GM12878 (cell line): ENCODE measurements around the gene DLGAP5. TPM values are rescaled to one million over a fixed set of nuclear protein-coding genes. Genes with fewer than 3 reads are reported as not detected.

Source experiments
- ATAC-seq: fragments of 200-7000 bp; cut with Tn5 transposase; 3 replicates; pipeline ENCODE4 v1.9.1; 2020; ENCODE audit warnings: mild to moderate bottlenecking, moderate library complexity
- BruUV-seq: library from RNA; stranded (reverse); fragments of 400-500 nt; replicated peaks from 2 replicates; lab custom pipeline; 2021; lab: Mats Ljungman, UMichigan
- CTCF ChIA-PET: fragments of 300-600 bp; sonication (Branson Sonifier 250); formaldehyde crosslinking; extraction: SDS; loops from one replicate; lab custom pipeline; 2021; ENCODE audit warnings: inconsistent platforms; lab: Yijun Ruan, JAX
- POLR2A ChIA-PET: fragments of 350-600 bp; formaldehyde crosslinking; extraction: SDS; loops from one replicate; lab custom pipeline; 2021; ENCODE audit warnings: inconsistent platforms; lab: Charles Lee
- RAD21 ChIA-PET: fragments of 300-600 bp; sonication (Branson Sonifier 250); formaldehyde crosslinking; loops from one replicate; lab custom pipeline; 2023; ENCODE audit warnings: antibody characterized with exemption; ENCODE audit not compliant: unreplicated experiment; lab: Charles Lee
- SMC1A ChIA-PET: fragments of 300-600 bp; sonication (Branson Sonifier 250); formaldehyde crosslinking; loops from one replicate; lab custom pipeline; 2023; ENCODE audit not compliant: unreplicated experiment, uncharacterized antibody; lab: Charles Lee
- DNase-seq: peaks from one replicate; pipeline ENCODE4 v3.0.0-alpha.2; 2011; ENCODE audit warnings: low read depth, low spot score
- FAIRE-seq: peaks from 3 replicates; lab custom pipeline; 2011; peaks lifted over from hg19 to GRCh38; lab: Jason Lieb, UNC
- H2AFZ ChIP-seq: 2 replicates; pipeline ENCODE4 v1.6.0; 2011; ENCODE audit warnings: low read depth, low read length, control low read depth; ENCODE audit not compliant: control insufficient read depth
- H3K27ac ChIP-seq: 2 replicates; pipeline ENCODE4 v1.5.1; 2011; ENCODE audit warnings: control low read depth; ENCODE audit not compliant: control insufficient read depth, insufficient read depth
- H3K27me3 ChIP-seq, 2 experiments: replicated peaks in 1 of 2; 2 replicates each; pipeline versions ENCODE4 v1.6.0 to v1.6.1; 2011; ENCODE audit warnings: low read length in 1 of 2; ENCODE audit not compliant: control insufficient read depth in 2 of 2, insufficient read depth in 2 of 2
- H3K36me3 ChIP-seq, 2 experiments: 2 replicates each; pipeline ENCODE4 v1.5.1; 2011; ENCODE audit warnings: low read length in 1 of 2; ENCODE audit not compliant: control insufficient read depth in 2 of 2, insufficient read depth in 2 of 2
- H3K4me1 ChIP-seq: 2 replicates; pipeline ENCODE4 v1.6.1; 2011; ENCODE audit warnings: mild to moderate bottlenecking, low read length, moderate library complexity, mixed read lengths; ENCODE audit not compliant: control insufficient read depth, insufficient read depth
- H3K4me2 ChIP-seq: 2 replicates; pipeline ENCODE4 v1.6.0; 2011; ENCODE audit warnings: control low read depth; ENCODE audit not compliant: control insufficient read depth, insufficient read depth
- H3K4me3 ChIP-seq: fragments of 200-600 bp; sonication (generic); 2 replicates; pipeline ENCODE4 v1.5.1; 2016
- H3K79me2 ChIP-seq: 2 replicates; pipeline ENCODE4 v1.6.0; 2011; ENCODE audit warnings: low read length; ENCODE audit not compliant: control insufficient read depth, insufficient read depth
- H3K9ac ChIP-seq: 2 replicates; pipeline ENCODE4 v1.8.0; 2011; ENCODE audit warnings: low read length, control low read depth, mixed read lengths; ENCODE audit not compliant: control insufficient read depth, insufficient read depth
- H3K9me3 ChIP-seq: replicated peaks from 3 replicates; pipeline ENCODE4 v1.5.1; 2011; ENCODE audit warnings: mild to moderate bottlenecking, low read length; ENCODE audit not compliant: control insufficient read depth, insufficient read depth
- H4K20me1 ChIP-seq: 2 replicates; pipeline ENCODE4 v1.6.0; 2011; ENCODE audit not compliant: control insufficient read depth, insufficient read depth
- MXI1 ChIP-seq: fragments of 150-350 bp; IDR thresholded peaks from 2 replicates; pipeline ENCODE4 v1.6.1; 2011; ENCODE audit warnings: low read depth, mild to moderate bottlenecking, inconsistent platforms, low read length, improper control_type of control experiment
- MYC ChIP-seq: IDR thresholded peaks from 2 replicates; pipeline ENCODE4 v1.6.1; 2011; ENCODE audit warnings: mild to moderate bottlenecking, low read length, moderate library complexity, inconsistent platforms; ENCODE audit not compliant: insufficient read depth, insufficient replicate concordance, insufficient read length, severe bottlenecking
- NFYB ChIP-seq: IDR thresholded peaks from 2 replicates; pipeline ENCODE4 v1.6.1; 2011; ENCODE audit warnings: low read depth, mild to moderate bottlenecking, low read length, improper control_type of control experiment, moderate library complexity; ENCODE audit not compliant: insufficient read depth
- NR2F1 ChIP-seq: fragments of 450-650 bp; conservative IDR thresholded peaks from 2 replicates; pipeline ENCODE4 v1.6.1; 2017; ENCODE audit warnings: mild to moderate bottlenecking
- NRF1 ChIP-seq: conservative IDR thresholded peaks from 2 replicates; pipeline ENCODE4 v1.6.1; 2011; ENCODE audit warnings: mild to moderate bottlenecking, low read depth, low read length, improper control_type of control experiment
- POLR2A ChIP-seq: IDR thresholded peaks from 2 replicates; pipeline ENCODE4 v1.6.1; 2011; ENCODE audit warnings: low read depth, mild to moderate bottlenecking, low read length
- RB1 ChIP-seq: fragments of 450-650 bp; formaldehyde crosslinking; IDR thresholded peaks from 2 replicates; pipeline ENCODE4 v1.6.1; 2017; ENCODE audit warnings: mild to moderate bottlenecking, borderline replicate concordance
- WGBS: methylation state at CpG from one replicate; pipeline ENCODE4 v1.1.6; 2016; ENCODE audit warnings: low lambda C conversion rate; ENCODE audit not compliant: insufficient replicate concordance, insufficient coverage; ENCODE audit errors: missing lambda C conversion rate; 5-methylcytosine and 5-hydroxymethylcytosine counted together
- in situ Hi-C: fragments of 300-500 bp; cut with MboI; formaldehyde crosslinking; loops from 9 replicates; pipeline ENCODE4 v1.14.3; 2018; ENCODE audit warnings: mixed read lengths
- intact Hi-C: fragments of 100-400 bp; cut with micrococcal nuclease; formaldehyde crosslinking; loops from one replicate; pipeline ENCODE4 v1.14.2; 2022; ENCODE audit not compliant: unreplicated experiment
- polyA plus RNA-seq, 11 experiments: library from polyadenylated mRNA; depleted of rRNA in 4 of 11; unstranded in 6 of 11; stranded (reverse) in 5 of 11; fragments of >200 nt; fragmentation: Nextera tagmentation in 4 of 11; fragmentation: Illumina TruSeq in 1 of 11; extraction: Ambion mirVana in 4 of 11; extraction: Trizol in 1 of 11; gene quantifications; 1 replicate in 1 of 11; 2 replicates in 10 of 11; pipeline versions ENCODE4 v1.2.1 to v1.2.3, GENCODE V29; 2011 to 2016; ENCODE audit warnings: inconsistent platforms in 2 of 11, missing spikeins in 2 of 11, low read depth in 1 of 11
- total RNA-seq, 4 experiments: library from RNA; depleted of rRNA in 3 of 4; stranded (reverse); fragments of >200 nt in 3 of 4; fragmentation: Illumina TruSeq in 1 of 4; extraction: Trizol in 1 of 4; gene quantifications; 2 replicates each; pipeline versions ENCODE4 v1.2.1 to v1.2.3, GENCODE V29; 2013 to 2021
- TF ChIP-seq, protein P1 (sequence below): fragments of 450-650 bp; IDR thresholded peaks from 2 replicates; pipeline ENCODE4 v1.6.1; 2017; ENCODE audit warnings: low read depth, mild to moderate bottlenecking, moderate library complexity
- TF ChIP-seq, protein P2 (sequence below): fragments of 450-650 bp; IDR thresholded peaks from 2 replicates; pipeline ENCODE4 v1.6.1; 2017; ENCODE audit warnings: mild to moderate bottlenecking, moderate library complexity
- TF ChIP-seq, protein P3 (sequence below): fragments of 450-650 bp; IDR thresholded peaks from 2 replicates; pipeline ENCODE4 v1.6.1; 2017; ENCODE audit warnings: antibody characterized with exemption, mild to moderate bottlenecking, moderate library complexity
- TF ChIP-seq, protein P4 (sequence below): fragments of 450-650 bp; IDR thresholded peaks from 2 replicates; pipeline ENCODE4 v1.6.1; 2014; ENCODE audit warnings: mild to moderate bottlenecking

Gene DLGAP5
- total and polyA plus RNA-seq, 10 of the 15 experiments (the other 5 are each of a cell fraction or from before 2014, with no cell fraction given), result 40.9 to 106 (median 67.6) TPM

DNA sequence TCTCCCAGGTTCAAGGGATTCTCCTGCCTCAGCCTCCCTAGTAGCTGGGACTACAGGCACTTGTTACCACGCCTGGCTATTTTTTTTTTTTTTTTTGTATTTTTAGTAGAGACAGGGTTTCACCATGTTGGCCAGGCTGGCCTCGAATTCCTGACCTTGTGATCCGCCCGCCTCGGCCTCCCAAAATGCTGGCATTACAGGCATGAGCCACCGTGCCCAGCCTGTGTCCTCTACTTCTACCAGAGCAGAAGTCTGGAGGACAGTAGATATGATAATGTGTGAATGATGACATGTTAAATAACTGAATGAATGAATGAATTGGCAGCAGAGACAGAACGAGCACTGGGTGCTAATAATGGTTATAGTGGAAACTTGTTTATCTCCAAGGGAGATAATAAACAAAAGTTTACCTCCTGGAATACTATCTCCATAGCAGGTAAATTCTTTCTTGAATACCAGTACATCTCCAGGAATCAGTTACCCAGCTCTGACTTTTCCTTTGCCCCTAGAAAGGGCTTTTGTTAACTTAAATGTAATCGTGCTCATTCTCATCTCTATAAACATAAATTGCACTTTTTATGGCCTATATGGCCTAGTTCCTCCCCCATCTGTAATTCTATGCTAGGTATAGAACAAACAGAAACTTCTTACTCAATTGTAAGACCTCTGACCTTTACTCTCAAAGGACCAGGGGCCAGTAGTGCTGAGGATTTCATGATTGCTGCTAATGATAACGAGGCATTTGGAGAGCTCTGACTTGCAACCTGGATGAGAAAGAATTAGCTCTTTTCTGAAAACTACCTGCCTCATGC lies 69.6 kb downstream of the DLGAP5 start:
- intact Hi-C loops, result no loop called here
- H3K4me2 ChIP-seq, result no peak overlapping the region
- H3K9ac ChIP-seq, result no peak overlapping the region
- ChIA-PET CTCF (interaction anchor here (1.0 to 1.4 kb wide), 2 partner anchors 20 to 37 kb away, joined by 3 to 4 read pairs; no protein-coding TSS in a partner anchor), SMC1A (interaction anchor here (0.9 to 1.0 kb wide), 2 partner anchors 10 to 32 kb away, joined by 3 read pairs; no protein-coding TSS in a partner anchor)
- no peak overlapping the region for H2AFZ ChIP-seq
- H3K27me3 ChIP-seq, result no peaks in the 10 kb centered on the region
- H3K9me3 ChIP-seq, result no peaks in the 10 kb centered on the region
- no peak for FAIRE-seq
- DNase-seq, result no peak
- no peaks in the 10 kb centered on the region for H4K20me1 ChIP-seq
- no peaks in the 10 kb centered on the region for H3K79me2 ChIP-seq
- H3K27ac ChIP-seq, result no peak overlapping the region
- H3K36me3 ChIP-seq, result no peaks in the 10 kb centered on the region
- no peak overlapping the region for H3K4me3 ChIP-seq
- no peak for ATAC-seq
- TF ChIP-seq NRF1 (no peak), MXI1 (no peak), POLR2A (no peak), NR2F1 (no peak), RB1 (no peak), NFYB (no peak), MYC (no peak)
- TF ChIP-seq, protein P1, sequence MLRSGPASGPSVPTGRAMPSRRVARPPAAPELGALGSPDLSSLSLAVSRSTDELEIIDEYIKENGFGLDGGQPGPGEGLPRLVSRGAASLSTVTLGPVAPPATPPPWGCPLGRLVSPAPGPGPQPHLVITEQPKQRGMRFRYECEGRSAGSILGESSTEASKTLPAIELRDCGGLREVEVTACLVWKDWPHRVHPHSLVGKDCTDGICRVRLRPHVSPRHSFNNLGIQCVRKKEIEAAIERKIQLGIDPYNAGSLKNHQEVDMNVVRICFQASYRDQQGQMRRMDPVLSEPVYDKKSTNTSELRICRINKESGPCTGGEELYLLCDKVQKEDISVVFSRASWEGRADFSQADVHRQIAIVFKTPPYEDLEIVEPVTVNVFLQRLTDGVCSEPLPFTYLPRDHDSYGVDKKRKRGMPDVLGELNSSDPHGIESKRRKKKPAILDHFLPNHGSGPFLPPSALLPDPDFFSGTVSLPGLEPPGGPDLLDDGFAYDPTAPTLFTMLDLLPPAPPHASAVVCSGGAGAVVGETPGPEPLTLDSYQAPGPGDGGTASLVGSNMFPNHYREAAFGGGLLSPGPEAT, result no peak
- TF ChIP-seq, protein P2, sequence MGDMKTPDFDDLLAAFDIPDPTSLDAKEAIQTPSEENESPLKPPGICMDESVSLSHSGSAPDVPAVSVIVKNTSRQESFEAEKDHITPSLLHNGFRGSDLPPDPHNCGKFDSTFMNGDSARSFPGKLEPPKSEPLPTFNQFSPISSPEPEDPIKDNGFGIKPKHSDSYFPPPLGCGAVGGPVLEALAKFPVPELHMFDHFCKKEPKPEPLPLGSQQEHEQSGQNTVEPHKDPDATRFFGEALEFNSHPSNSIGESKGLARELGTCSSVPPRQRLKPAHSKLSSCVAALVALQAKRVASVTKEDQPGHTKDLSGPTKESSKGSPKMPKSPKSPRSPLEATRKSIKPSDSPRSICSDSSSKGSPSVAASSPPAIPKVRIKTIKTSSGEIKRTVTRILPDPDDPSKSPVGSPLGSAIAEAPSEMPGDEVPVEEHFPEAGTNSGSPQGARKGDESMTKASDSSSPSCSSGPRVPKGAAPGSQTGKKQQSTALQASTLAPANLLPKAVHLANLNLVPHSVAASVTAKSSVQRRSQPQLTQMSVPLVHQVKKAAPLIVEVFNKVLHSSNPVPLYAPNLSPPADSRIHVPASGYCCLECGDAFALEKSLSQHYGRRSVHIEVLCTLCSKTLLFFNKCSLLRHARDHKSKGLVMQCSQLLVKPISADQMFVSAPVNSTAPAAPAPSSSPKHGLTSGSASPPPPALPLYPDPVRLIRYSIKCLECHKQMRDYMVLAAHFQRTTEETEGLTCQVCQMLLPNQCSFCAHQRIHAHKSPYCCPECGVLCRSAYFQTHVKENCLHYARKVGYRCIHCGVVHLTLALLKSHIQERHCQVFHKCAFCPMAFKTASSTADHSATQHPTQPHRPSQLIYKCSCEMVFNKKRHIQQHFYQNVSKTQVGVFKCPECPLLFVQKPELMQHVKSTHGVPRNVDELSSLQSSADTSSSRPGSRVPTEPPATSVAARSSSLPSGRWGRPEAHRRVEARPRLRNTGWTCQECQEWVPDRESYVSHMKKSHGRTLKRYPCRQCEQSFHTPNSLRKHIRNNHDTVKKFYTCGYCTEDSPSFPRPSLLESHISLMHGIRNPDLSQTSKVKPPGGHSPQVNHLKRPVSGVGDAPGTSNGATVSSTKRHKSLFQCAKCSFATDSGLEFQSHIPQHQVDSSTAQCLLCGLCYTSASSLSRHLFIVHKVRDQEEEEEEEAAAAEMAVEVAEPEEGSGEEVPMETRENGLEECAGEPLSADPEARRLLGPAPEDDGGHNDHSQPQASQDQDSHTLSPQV, result no peak
- TF ChIP-seq, protein P3, sequence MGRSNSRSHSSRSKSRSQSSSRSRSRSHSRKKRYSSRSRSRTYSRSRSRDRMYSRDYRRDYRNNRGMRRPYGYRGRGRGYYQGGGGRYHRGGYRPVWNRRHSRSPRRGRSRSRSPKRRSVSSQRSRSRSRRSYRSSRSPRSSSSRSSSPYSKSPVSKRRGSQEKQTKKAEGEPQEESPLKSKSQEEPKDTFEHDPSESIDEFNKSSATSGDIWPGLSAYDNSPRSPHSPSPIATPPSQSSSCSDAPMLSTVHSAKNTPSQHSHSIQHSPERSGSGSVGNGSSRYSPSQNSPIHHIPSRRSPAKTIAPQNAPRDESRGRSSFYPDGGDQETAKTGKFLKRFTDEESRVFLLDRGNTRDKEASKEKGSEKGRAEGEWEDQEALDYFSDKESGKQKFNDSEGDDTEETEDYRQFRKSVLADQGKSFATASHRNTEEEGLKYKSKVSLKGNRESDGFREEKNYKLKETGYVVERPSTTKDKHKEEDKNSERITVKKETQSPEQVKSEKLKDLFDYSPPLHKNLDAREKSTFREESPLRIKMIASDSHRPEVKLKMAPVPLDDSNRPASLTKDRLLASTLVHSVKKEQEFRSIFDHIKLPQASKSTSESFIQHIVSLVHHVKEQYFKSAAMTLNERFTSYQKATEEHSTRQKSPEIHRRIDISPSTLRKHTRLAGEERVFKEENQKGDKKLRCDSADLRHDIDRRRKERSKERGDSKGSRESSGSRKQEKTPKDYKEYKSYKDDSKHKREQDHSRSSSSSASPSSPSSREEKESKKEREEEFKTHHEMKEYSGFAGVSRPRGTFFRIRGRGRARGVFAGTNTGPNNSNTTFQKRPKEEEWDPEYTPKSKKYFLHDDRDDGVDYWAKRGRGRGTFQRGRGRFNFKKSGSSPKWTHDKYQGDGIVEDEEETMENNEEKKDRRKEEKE, result no peak
- TF ChIP-seq, protein P4, sequence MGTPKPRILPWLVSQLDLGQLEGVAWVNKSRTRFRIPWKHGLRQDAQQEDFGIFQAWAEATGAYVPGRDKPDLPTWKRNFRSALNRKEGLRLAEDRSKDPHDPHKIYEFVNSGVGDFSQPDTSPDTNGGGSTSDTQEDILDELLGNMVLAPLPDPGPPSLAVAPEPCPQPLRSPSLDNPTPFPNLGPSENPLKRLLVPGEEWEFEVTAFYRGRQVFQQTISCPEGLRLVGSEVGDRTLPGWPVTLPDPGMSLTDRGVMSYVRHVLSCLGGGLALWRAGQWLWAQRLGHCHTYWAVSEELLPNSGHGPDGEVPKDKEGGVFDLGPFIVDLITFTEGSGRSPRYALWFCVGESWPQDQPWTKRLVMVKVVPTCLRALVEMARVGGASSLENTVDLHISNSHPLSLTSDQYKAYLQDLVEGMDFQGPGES, result no peak
- TF ChIP-seq, all 136 proteins: peak for 0
- WGBS, result 81% methylated on average over 9 of the region's 9 CpGs
- peaks cover 6% of the 10 kb centered on the region; the same call in 1 of the 2 replicates for H3K4me1 ChIP-seq
- POLR2A ChIA-PET, result interaction anchor here (0.6 to 2.6 kb wide), 4 partner anchors 16 to 232 kb away, joined by 4 to 10 read pairs (median 4); no protein-coding TSS in a partner anchor
- BruUV-seq, result no TSS peak
- in situ Hi-C loops, result no loop called here
- RAD21 ChIA-PET, result interaction anchor here (1.0 kb wide), 1 partner anchor 32 kb away, joined by 3 read pairs; no protein-coding TSS in a partner anchor
